GM19035 (cell line): ENCODE results near the gene SHISAL2A.
A peak's percentile ranks its signal among the peaks of the same experiment; 100 is the strongest.

Experiments
- ATAC-seq: cut with Tn5 transposase; IDR thresholded peaks from one replicate; pipeline ENCODE4 v1.9.1; 2021; ENCODE audit not compliant: unreplicated experiment

Gene SHISAL2A

GRCh38 chr1:52615489-52616042, 17.4 kb upstream of the SHISAL2A start:
- no peak for ATAC-seq

DNA sequence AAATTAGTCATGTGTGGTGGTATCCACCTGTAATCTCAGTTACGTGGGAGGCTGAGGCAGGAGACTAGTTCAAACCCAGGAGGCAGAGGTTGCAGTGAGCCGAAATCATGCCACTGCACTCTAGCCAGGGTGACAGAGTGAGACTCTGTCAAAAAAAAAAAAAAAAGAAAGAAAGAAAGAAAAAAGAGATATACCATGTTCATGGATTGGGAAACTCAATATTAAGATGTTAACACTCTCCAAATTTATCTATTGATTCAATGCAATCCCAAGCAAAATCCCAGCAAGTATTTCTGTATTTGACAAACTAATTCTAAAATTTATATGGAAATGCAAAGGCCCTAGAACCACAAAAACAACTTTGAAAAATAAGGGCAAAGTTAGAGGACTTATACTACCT, 11.0 kb upstream of the SHISAL2A start:
- no peak for ATAC-seq

- no peak for ATAC-seq
These were observed 9.2 kb upstream of the SHISAL2A start for GRCh38 chr1:52623812-52624211.

DNA sequence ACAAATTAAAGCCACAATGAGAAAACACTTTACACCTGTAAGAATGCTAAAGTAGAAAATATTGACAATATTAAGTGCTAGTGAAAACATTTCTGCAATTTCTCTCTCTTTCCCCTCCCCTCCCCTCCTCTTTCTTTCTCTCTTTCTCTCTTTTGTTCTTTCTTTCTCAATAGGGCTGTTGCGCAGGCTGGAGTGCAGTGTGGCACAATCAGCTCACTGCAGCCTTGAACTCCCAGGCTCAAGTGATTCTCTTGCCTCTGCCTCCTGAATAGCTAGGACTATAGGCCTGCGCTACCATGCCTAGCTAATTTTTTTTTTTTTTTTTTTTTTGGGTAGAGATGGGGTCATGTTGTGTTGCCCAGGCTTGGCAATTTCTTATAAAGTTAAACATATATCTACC, 5.9 kb upstream of the SHISAL2A start:
- ATAC-seq, result no peak

DNA sequence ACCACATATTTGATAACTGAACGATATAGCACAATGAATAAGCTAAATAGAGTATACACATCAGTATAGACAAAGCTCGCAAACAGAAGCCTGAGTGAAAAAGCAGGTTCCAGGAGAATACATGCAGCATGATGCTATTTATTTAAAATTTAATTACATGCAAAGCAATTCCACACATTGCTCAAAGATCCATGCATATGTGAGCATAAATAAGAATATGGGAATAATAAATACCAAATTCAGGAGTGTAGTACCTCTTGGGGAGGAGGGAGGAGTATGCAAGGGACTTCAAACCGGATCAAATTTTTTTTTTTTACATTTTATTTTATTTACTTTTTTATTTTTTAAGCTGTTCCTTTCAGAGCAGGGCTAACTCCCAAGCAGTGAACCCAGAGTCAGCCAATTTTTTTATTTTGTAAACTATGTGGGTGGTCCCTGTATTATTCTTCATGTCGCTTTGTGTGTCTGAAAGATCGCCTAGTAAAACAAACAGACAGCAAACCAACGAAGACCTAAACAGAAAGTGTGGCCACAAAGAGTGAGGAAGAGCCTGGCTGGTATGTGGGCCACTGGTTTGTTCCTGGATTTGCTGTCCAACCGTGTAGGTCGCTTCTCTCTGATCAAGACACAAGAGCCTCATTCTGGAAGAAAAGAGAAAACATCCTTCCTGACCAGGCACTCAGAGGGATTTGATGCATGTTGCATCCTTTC, 4.2 kb upstream of the SHISAL2A start:
- no peak for ATAC-seq

DNA sequence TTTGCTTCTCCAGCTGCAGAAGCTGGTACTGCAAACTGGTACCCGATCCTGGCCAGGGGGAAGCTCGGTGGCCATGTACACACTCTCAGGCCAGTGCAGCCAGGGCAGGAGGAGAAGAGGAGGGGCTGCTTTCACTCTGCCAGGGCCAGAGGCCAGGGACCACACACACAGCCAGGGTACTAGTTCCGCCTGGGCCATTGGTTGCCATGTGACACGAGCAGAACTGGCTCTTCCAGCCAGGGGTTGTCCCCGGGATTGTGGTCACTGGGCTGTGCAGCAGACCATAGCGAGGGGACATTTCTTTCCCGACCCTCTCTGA, 3.7 kb upstream of the SHISAL2A start:
- no peak for ATAC-seq

GRCh38 chr1:52629667-52630066, 3.3 kb upstream of the SHISAL2A start:
- ATAC-seq, result no peak

DNA sequence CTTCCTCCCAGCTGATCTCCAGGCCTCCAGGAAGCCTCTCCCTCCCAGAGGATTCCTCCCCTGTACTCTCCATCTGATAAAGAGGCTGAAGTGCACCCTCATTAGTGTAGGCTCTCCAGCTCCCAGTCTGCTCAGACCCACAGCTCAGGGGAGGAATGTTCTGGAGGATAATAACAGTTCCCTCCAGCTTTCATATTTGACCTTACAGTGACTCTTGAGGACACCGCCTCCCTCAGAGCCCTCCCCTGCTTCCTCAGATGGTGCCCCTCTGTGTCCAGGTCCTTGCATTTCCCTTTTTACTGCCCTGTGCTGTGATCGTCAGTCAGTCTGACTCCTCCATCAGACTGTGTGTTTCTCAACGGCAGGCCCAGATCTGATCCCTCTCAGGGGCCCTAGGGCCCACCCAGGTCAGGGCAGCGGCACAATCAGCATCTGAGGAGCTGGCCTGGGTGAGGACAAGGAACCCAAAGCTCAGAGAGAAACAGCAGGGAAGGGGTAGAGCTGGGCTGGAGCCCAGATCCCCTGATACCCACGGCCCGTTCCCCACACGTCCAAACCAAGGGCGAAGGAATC, 1.1 kb upstream of the SHISAL2A start:
- no peak for ATAC-seq

DNA sequence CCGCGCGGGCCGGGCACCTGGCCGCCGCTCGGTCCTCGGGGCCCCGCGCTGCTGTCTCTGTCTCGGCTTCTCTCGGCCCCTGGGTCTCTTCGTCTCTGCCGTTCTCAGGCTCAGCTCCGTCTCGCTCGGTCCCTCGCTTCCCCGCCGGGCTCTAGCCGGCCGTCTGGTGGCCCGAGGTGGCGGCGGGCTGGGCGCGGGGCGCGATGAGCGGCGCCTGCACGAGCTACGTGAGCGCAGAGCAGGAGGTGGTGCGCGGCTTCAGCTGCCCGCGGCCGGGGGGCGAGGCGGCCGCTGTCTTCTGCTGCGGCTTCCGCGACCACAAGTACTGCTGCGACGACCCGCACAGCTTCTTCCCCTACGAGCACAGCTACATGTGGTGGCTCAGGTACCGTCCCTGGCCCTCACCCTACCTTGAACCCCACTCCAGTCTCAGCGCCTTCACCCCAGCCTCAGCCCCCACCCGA, 355 bp downstream of the SHISAL2A start:
- ATAC-seq, result no peak

DNA sequence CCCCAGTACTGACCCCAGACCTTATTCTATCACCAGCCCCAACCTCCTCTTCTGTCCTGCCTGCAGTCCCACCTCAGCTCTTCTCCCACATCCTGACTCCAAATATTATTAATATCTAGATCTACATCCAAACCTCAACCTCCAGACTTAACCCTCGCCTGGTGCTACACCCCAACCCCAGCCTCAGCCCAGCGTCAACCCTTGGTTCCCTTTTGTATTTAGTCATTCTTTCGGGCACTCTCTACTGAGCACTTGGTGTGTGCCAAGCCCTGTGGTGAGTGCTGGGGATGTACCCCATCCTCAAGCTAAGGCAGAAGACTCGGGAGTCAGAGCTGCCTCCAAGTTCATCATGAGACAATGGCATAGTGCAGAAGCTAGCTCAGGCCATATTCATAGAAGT, 1.1 kb downstream of the SHISAL2A start:
- ATAC-seq, result no peak

GRCh38 chr1:52635321-52636089, 2.5 kb downstream of the SHISAL2A start:
- no peak for ATAC-seq

- peak; percentile 77 for ATAC-seq
These were observed 4.0 kb downstream of the SHISAL2A start for GRCh38 chr1:52636721-52637695.

GRCh38 chr1:52637946-52638345, 5.0 kb downstream of the SHISAL2A start:
- ATAC-seq, result no peak

GRCh38 chr1:52640697-52641096, 7.7 kb downstream of the SHISAL2A start:
- no peak for ATAC-seq

GRCh38 chr1:52641307-52641706, 8.3 kb downstream of the SHISAL2A start:
- ATAC-seq, result no peak

GRCh38 chr1:52645261-52645660, 12.3 kb downstream of the SHISAL2A start:
- no peak for ATAC-seq

GRCh38 chr1:52651904-52652303, 18.9 kb downstream of the SHISAL2A start:
- ATAC-seq, result no peak

GRCh38 chr1:52653207-52653849, 20.4 kb downstream of the SHISAL2A start:
- ATAC-seq, result no peak

- no peak for ATAC-seq
These were observed 21.1 kb downstream of the SHISAL2A start for GRCh38 chr1:52654063-52654462.

- ATAC-seq, result no peak
These were observed 24.7 kb downstream of the SHISAL2A start for GRCh38 chr1:52657702-52658101.
